IMR-90 (cell line): ENCODE results near the gene SBSN.

Experiments used
- MAZ ChIP-seq: IDR thresholded peaks from 2 replicates; pipeline ENCODE4 v1.6.1; 2012; ENCODE audit warnings: low read depth, mild to moderate bottlenecking, low read length, improper control_type of control experiment, moderate library complexity, borderline replicate concordance
- TF ChIP-seq, protein P1 (sequence below): conservative IDR thresholded peaks from 2 replicates; pipeline ENCODE4 v1.5.1; 2012; ENCODE audit warnings: mild to moderate bottlenecking, low read depth, low read length, improper control_type of control experiment

DNA sequence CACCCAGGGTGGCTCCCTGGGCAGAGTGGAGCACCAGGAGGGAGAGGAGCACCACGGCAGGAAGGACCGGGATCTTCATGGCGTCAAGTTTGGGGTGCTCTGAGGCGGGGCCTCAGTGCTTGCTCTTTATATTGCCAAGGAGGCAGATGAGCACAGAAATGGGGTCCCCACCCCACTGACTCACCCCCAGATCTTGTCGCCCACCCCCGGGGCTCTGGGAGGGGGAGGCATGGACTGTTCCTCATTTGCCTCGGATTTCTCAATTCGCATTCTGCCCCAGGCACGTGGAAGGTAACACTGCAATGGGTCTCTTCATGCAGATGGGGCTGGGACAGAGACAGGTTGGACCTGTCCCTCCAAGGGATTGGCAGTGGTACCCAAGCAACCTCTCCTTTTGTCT lies 37.7 kb downstream of the SBSN start, which contains the start of gene KRTDAP:
- TF ChIP-seq, protein P1, sequence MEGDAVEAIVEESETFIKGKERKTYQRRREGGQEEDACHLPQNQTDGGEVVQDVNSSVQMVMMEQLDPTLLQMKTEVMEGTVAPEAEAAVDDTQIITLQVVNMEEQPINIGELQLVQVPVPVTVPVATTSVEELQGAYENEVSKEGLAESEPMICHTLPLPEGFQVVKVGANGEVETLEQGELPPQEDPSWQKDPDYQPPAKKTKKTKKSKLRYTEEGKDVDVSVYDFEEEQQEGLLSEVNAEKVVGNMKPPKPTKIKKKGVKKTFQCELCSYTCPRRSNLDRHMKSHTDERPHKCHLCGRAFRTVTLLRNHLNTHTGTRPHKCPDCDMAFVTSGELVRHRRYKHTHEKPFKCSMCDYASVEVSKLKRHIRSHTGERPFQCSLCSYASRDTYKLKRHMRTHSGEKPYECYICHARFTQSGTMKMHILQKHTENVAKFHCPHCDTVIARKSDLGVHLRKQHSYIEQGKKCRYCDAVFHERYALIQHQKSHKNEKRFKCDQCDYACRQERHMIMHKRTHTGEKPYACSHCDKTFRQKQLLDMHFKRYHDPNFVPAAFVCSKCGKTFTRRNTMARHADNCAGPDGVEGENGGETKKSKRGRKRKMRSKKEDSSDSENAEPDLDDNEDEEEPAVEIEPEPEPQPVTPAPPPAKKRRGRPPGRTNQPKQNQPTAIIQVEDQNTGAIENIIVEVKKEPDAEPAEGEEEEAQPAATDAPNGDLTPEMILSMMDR: no peak
- no peak for TF ChIP-seq MAZ
